IMR-90 (cell line): ENCODE data around the gene CNNM1. TPM values are rescaled to one million over a fixed set of nuclear protein-coding genes. Genes with fewer than 3 reads are reported as not detected.

Experiments
- ATAC-seq: fragments of 200-7000 bp; cut with Tn5 transposase; 2 replicates; pipeline ENCODE4 v1.9.1; 2020; ENCODE audit warnings: low read depth, mild to moderate bottlenecking, moderate library complexity
- BruUV-seq: library from RNA; stranded (reverse); fragments of 400-500 nt; replicated peaks from 2 replicates; lab custom pipeline; 2021; lab: Mats Ljungman, UMichigan
- CTCF ChIA-PET: fragments of 300-600 bp; formaldehyde crosslinking; extraction: SDS; loops from one replicate; lab custom pipeline; 2021; ENCODE audit warnings: antibody characterized with exemption; lab: Yijun Ruan, JAX
- POLR2A ChIA-PET: fragments of 300-600 bp; sonication (Branson Sonifier 250); formaldehyde crosslinking; loops from one replicate; lab custom pipeline; 2022; ENCODE audit warnings: antibody characterized with exemption; ENCODE audit not compliant: unreplicated experiment; lab: Charles Lee
- DNase-seq: peaks from one replicate; pipeline ENCODE4 v3.0.0; 2013
- H2AFZ ChIP-seq: replicated peaks from 2 replicates; pipeline ENCODE3; 2013; ENCODE audit warnings: low read length, mild to moderate bottlenecking; ENCODE audit not compliant: poor library complexity
- H2AK5ac ChIP-seq: 2 replicates; pipeline ENCODE4 v1.6.1; 2013; ENCODE audit warnings: low read depth, low read length, inconsistent platforms
- H2AK9ac ChIP-seq: replicated peaks from 2 replicates; pipeline ENCODE3; 2013; ENCODE audit warnings: mild to moderate bottlenecking, low read depth, low read length, moderate library complexity; ENCODE audit not compliant: poor library complexity
- H2BK120ac ChIP-seq: 2 replicates; pipeline ENCODE4 v1.6.1; 2013; ENCODE audit warnings: low read depth, low read length, inconsistent platforms
- H2BK15ac ChIP-seq: 3 replicates; pipeline ENCODE4 v1.6.1; 2013; ENCODE audit warnings: low read depth, low read length, inconsistent platforms
- H2BK20ac ChIP-seq: 2 replicates; pipeline ENCODE4 v1.6.1; 2013; ENCODE audit warnings: low read depth, mild to moderate bottlenecking, inconsistent platforms, low read length, moderate library complexity
- H2BK5ac ChIP-seq: 2 replicates; pipeline ENCODE4 v1.6.1; 2013; ENCODE audit warnings: mild to moderate bottlenecking, low read depth, low read length, inconsistent platforms; ENCODE audit not compliant: poor library complexity, severe bottlenecking
- H3K14ac ChIP-seq: replicated peaks from 2 replicates; pipeline ENCODE4 v1.6.1; 2013; ENCODE audit warnings: low read depth, low read length, inconsistent platforms
- H3K18ac ChIP-seq: 2 replicates; pipeline ENCODE4 v1.6.1; 2013; ENCODE audit warnings: low read depth, low read length, control low read depth
- H3K23ac ChIP-seq: 2 replicates; pipeline ENCODE4 v1.6.1; 2013; ENCODE audit warnings: low read depth, low read length, inconsistent platforms
- H3K27ac ChIP-seq: 2 replicates; pipeline ENCODE4 v1.5.1; 2013; ENCODE audit warnings: mild to moderate bottlenecking, control low read depth, low read length; ENCODE audit not compliant: insufficient read depth
- H3K27me3 ChIP-seq: 2 replicates; pipeline ENCODE4 v1.6.1; 2013; ENCODE audit warnings: low read length; ENCODE audit not compliant: control insufficient read depth, insufficient read depth
- H3K36me3 ChIP-seq: 2 replicates; pipeline ENCODE4 v1.6.1; 2013; ENCODE audit warnings: low read length, mixed read lengths; ENCODE audit not compliant: control insufficient read depth, insufficient read depth
- H3K4ac ChIP-seq: 2 replicates; pipeline ENCODE4 v1.6.1; 2013; ENCODE audit warnings: low read depth, low read length, inconsistent platforms
- H3K4me1 ChIP-seq: 2 replicates; pipeline ENCODE4 v1.6.1; 2013; ENCODE audit warnings: low read length, mixed read lengths; ENCODE audit not compliant: control insufficient read depth, insufficient read depth
- H3K4me2 ChIP-seq: 2 replicates; pipeline ENCODE4 v1.6.1; 2013; ENCODE audit warnings: low read depth, mild to moderate bottlenecking, control low read depth, low read length, moderate library complexity
- H3K4me3 ChIP-seq: 2 replicates; pipeline ENCODE4 v1.5.1; 2013; ENCODE audit warnings: low read depth, mild to moderate bottlenecking, control low read depth, low read length, moderate library complexity; ENCODE audit not compliant: insufficient read depth
- H3K56ac ChIP-seq: 2 replicates; pipeline ENCODE4 v1.6.1; 2013; ENCODE audit warnings: low read length, inconsistent platforms; ENCODE audit not compliant: insufficient read depth; ENCODE audit errors: extremely low read depth
- H3K79me1 ChIP-seq, 2 experiments: 2 replicates each; pipeline ENCODE4 v1.6.1; 2013; ENCODE audit warnings: low read length in 2 of 2, inconsistent platforms in 1 of 2, low read depth in 1 of 2
- H3K9ac ChIP-seq: 2 replicates; pipeline ENCODE4 v1.6.1; 2013; ENCODE audit warnings: low read depth, low read length, control low read depth
- H3K9me1 ChIP-seq: 2 replicates; pipeline ENCODE4 v1.6.1; 2013; ENCODE audit warnings: low read length, inconsistent platforms; ENCODE audit not compliant: insufficient read depth
- H3K9me3 ChIP-seq: 2 replicates; pipeline ENCODE4 v1.6.1; 2013; ENCODE audit warnings: low read length; ENCODE audit not compliant: control insufficient read depth, insufficient read depth
- H4K20me1 ChIP-seq: 2 replicates; pipeline ENCODE4 v1.6.1; 2013; ENCODE audit warnings: low read length, inconsistent platforms; ENCODE audit not compliant: insufficient read depth
- H4K5ac ChIP-seq: 2 replicates; pipeline ENCODE4 v1.6.1; 2013; ENCODE audit warnings: mild to moderate bottlenecking, low read depth, low read length, control low read depth
- H4K8ac ChIP-seq, 2 experiments: 2 replicates each; pipeline ENCODE4 v1.6.1; 2013; ENCODE audit warnings: low read depth in 2 of 2, low read length in 2 of 2, control low read depth in 1 of 2, inconsistent platforms in 1 of 2
- H4K91ac ChIP-seq: 2 replicates; pipeline ENCODE4 v1.6.1; 2013; ENCODE audit warnings: low read depth, low read length, inconsistent platforms; ENCODE audit not compliant: insufficient read depth
- BHLHE40 ChIP-seq: fragments of 150-350 bp; IDR thresholded peaks from 2 replicates; pipeline ENCODE4 v1.6.1; 2016; ENCODE audit warnings: mild to moderate bottlenecking, low read depth, low read length
- CEBPB ChIP-seq: IDR thresholded peaks from 2 replicates; pipeline ENCODE4 v1.6.1; 2012; ENCODE audit warnings: low read depth, low read length, improper control_type of control experiment
- CHD1 ChIP-seq: IDR thresholded peaks from 2 replicates; pipeline ENCODE4 v1.6.1; 2012; ENCODE audit warnings: low read depth, low read length, improper control_type of control experiment
- CTCF ChIP-seq: conservative IDR thresholded peaks from 2 replicates; pipeline ENCODE4 v1.5.1; 2012; ENCODE audit warnings: mild to moderate bottlenecking, low read depth, low read length, improper control_type of control experiment
- FOS ChIP-seq: fragments of 150-350 bp; IDR thresholded peaks from 2 replicates; pipeline ENCODE4 v1.6.1; 2016; ENCODE audit warnings: low read depth, low read length
- MAFK ChIP-seq: IDR thresholded peaks from 2 replicates; pipeline ENCODE4 v1.6.1; 2012; ENCODE audit warnings: low read depth, low read length, improper control_type of control experiment
- MAZ ChIP-seq: IDR thresholded peaks from 2 replicates; pipeline ENCODE4 v1.6.1; 2012; ENCODE audit warnings: low read depth, mild to moderate bottlenecking, low read length, improper control_type of control experiment, moderate library complexity, borderline replicate concordance
- MXI1 ChIP-seq: IDR thresholded peaks from 2 replicates; pipeline ENCODE4 v1.6.1; 2012; ENCODE audit warnings: low read depth, mild to moderate bottlenecking, low read length, moderate library complexity, borderline replicate concordance
- NFE2L2 ChIP-seq: fragments of 150-350 bp; IDR thresholded peaks from 2 replicates; pipeline ENCODE4 v1.6.1; 2016; ENCODE audit warnings: low read depth, mild to moderate bottlenecking, low read length
- POLR2A ChIP-seq: IDR thresholded peaks from 2 replicates; pipeline ENCODE4 v1.6.1; 2012; ENCODE audit warnings: mild to moderate bottlenecking, low read depth, low read length
- RAD21 ChIP-seq: IDR thresholded peaks from 2 replicates; pipeline ENCODE4 v1.6.1; 2012; ENCODE audit warnings: low read length, improper control_type of control experiment
- RCOR1 ChIP-seq: IDR thresholded peaks from 2 replicates; pipeline ENCODE4 v1.6.1; 2012; ENCODE audit warnings: mild to moderate bottlenecking, low read length, improper control_type of control experiment; ENCODE audit not compliant: insufficient replicate concordance
- RFX5 ChIP-seq: IDR thresholded peaks from 2 replicates; pipeline ENCODE4 v1.8.0; 2012; ENCODE audit warnings: low read depth, mild to moderate bottlenecking, low read length, moderate library complexity
- SMC3 ChIP-seq: fragments of 150-350 bp; IDR thresholded peaks from 2 replicates; pipeline ENCODE4 v1.6.1; 2016; ENCODE audit warnings: low read depth, mild to moderate bottlenecking, antibody characterized with exemption, low read length, moderate library complexity
- WGBS, 2 experiments: methylation state at CpG; one replicate each; pipeline versions ENCODE4 v1.1.5 to v1.1.7; 2013; ENCODE audit warnings: missing lambda C conversion rate in 2 of 2; ENCODE audit not compliant: insufficient read length in 1 of 2; ENCODE audit errors: extremely low coverage in 2 of 2; 5-methylcytosine and 5-hydroxymethylcytosine counted together
- dilution Hi-C: fragments of 300-500 bp; cut with HindIII; formaldehyde crosslinking; loops from one replicate; pipeline ENCODE4 v1.14.3; 2018; ENCODE audit warnings: low sequenced_read_pairs; ENCODE audit not compliant: unreplicated experiment
- in situ Hi-C: fragments of 300-500 bp; cut with MboI; formaldehyde crosslinking; loops from 3 replicates; pipeline ENCODE4 v1.14.3; 2019; ENCODE audit warnings: low sequenced_read_pairs, inconsistent platforms, mixed read lengths
- intact Hi-C: fragments of 100-400 bp; cut with micrococcal nuclease; formaldehyde crosslinking; loops from 2 replicates; pipeline ENCODE4 v1.10.0; 2022
- polyA plus RNA-seq, 3 experiments: library from polyadenylated mRNA; depleted of rRNA; stranded (reverse); fragments of >200 nt; gene quantifications; 2 replicates each; pipeline ENCODE4 v1.2.3, GENCODE V29; 2012; ENCODE audit warnings: low replicate concordance in 1 of 3
- total RNA-seq: library from RNA; depleted of rRNA; stranded (reverse); fragments of >200 nt; gene quantifications from 2 replicates; pipeline ENCODE4 v1.2.3, GENCODE V29; 2012
- TF ChIP-seq, protein P1 (sequence below): fragments of 150-350 bp; IDR thresholded peaks from 2 replicates; pipeline ENCODE4 v1.6.1; 2016; ENCODE audit warnings: low read depth, mild to moderate bottlenecking, low read length, moderate library complexity, borderline replicate concordance
- TF ChIP-seq, protein P2 (sequence below): fragments of 150-350 bp; IDR thresholded peaks from 2 replicates; pipeline ENCODE4 v1.6.1; 2017; ENCODE audit warnings: mild to moderate bottlenecking, antibody characterized with exemption, low read length, low read depth

The CNNM1 gene
- total and polyA plus RNA-seq, 2 of the 4 experiments (the other 2 are of a cell fraction), result 0.18 to 0.39 TPM

DNA sequence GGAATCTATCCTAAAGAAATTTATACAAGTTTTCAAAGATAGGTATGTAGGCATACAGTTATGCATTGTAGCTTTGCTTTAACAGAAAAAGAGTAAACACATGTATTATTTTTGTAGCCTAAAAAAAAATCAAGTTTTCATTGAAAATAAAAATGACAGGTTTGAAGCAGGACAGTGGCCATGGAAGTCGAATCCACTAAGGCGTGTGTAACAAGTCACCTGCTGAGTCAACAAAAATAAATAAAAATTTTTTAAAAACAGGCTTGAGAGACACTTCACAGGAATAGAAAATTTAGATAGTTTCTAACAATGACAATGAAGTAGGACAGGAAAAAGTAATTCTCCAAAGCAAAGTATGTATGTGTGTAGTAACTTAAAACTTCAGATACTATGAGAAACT is 109.7 kb downstream of the CNNM1 start:
- POLR2A ChIA-PET, result no interaction called here
- WGBS, 2 experiments, result no CpG with 5 or more reads among the region's 2 CpGs

More for the DNA sequence above, 109.7 kb downstream of the CNNM1 start:
- Histone ChIP-seq H3K9ac (no peak overlapping the region), H2BK15ac (no peak overlapping the region), H3K4me3 (no peak overlapping the region), H2BK5ac (no peak overlapping the region), H3K9me1 (no peaks in the 10 kb centered on the region), H2AFZ (no peak overlapping the region), H2AK5ac (no peak overlapping the region), H3K14ac (no peak overlapping the region), H3K4me2 (no peak overlapping the region), H3K4me1 (no peaks in the 10 kb centered on the region), H4K91ac (no peak overlapping the region), H4K20me1 (no peaks in the 10 kb centered on the region), H3K4ac (no peak overlapping the region), H4K5ac (no peak overlapping the region), H4K8ac (no peak overlapping the region), H3K23ac (no peak overlapping the region), H3K18ac (no peak overlapping the region), H3K56ac (no peak overlapping the region), H2AK9ac (no peak overlapping the region), H3K9me3 (no peaks in the 10 kb centered on the region), H3K27me3 (no peaks in the 10 kb centered on the region; the same call in none of the 2 replicates), H2BK20ac (no peak overlapping the region), H3K36me3 (0 out of 2 replicates have a peak, but pooled peaks cover 1% of the 10 kb centered on the region), H2BK120ac (no peak overlapping the region), H3K79me1 (peaks cover 0 to 6% of the 10 kb centered on the region in 2 experiments; a peak in 1 of 4 replicates), H3K27ac (no peak overlapping the region)
- no peak for ATAC-seq
- in situ Hi-C loops, result loop anchor here (10.0 kb wide), 1 partner anchor 276 kb away; no protein-coding TSS in a partner anchor
- TF ChIP-seq SMC3 (no peak), NFE2L2 (no peak), FOS (no peak), MAFK (no peak), CHD1 (no peak), RCOR1 (no peak), CTCF (no peak), POLR2A (no peak), MAZ (no peak), RFX5 (no peak), CEBPB (no peak), RAD21 (no peak), BHLHE40 (no peak), MXI1 (no peak)
- TF ChIP-seq, protein P1, sequence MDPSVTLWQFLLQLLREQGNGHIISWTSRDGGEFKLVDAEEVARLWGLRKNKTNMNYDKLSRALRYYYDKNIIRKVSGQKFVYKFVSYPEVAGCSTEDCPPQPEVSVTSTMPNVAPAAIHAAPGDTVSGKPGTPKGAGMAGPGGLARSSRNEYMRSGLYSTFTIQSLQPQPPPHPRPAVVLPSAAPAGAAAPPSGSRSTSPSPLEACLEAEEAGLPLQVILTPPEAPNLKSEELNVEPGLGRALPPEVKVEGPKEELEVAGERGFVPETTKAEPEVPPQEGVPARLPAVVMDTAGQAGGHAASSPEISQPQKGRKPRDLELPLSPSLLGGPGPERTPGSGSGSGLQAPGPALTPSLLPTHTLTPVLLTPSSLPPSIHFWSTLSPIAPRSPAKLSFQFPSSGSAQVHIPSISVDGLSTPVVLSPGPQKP, result no peak
- TF ChIP-seq, protein P2, sequence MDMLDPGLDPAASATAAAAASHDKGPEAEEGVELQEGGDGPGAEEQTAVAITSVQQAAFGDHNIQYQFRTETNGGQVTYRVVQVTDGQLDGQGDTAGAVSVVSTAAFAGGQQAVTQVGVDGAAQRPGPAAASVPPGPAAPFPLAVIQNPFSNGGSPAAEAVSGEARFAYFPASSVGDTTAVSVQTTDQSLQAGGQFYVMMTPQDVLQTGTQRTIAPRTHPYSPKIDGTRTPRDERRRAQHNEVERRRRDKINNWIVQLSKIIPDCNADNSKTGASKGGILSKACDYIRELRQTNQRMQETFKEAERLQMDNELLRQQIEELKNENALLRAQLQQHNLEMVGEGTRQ, result no peak
- intact Hi-C loops, result no loop called here
- CTCF ChIA-PET, result interaction anchor here (0.6 to 1.5 kb wide), 2 partner anchors 9 to 14 kb away, joined by 4 to 5 read pairs; no protein-coding TSS in a partner anchor
- dilution Hi-C loops, result no loop called here
- BruUV-seq, result no TSS peak
- no peak for DNase-seq
